Neural progenitor cell (in vitro differentiated cells): ENCODE data around the gene DMAP1. TPM values are rescaled to one million over a fixed set of nuclear protein-coding genes. Genes with fewer than 3 reads are reported as not detected.

Experiments
- DNase-seq: peaks from one replicate; pipeline ENCODE4 v3.0.0-alpha.2; 2016; ENCODE audit warnings: low spot score
- H2AFZ ChIP-seq: fragments of 200-600 bp; sonication (generic); replicated peaks from 2 replicates; pipeline ENCODE4 v1.6.1; 2016; ENCODE audit warnings: antibody characterized with exemption
- H3F3A ChIP-seq: fragments of 200-600 bp; sonication (generic); 2 replicates; pipeline ENCODE4 v1.6.1; 2016; ENCODE audit warnings: antibody characterized with exemption, low read depth
- H3K27ac ChIP-seq: fragments of 200-600 bp; sonication (generic); 2 replicates; pipeline ENCODE4 v1.5.1; 2016; ENCODE audit warnings: mild to moderate bottlenecking
- H3K27me3 ChIP-seq: fragments of 200-600 bp; sonication (generic); 2 replicates; pipeline ENCODE4 v1.6.1; 2016; ENCODE audit warnings: mild to moderate bottlenecking, moderate library complexity
- H3K36me3 ChIP-seq: fragments of 200-600 bp; sonication (generic); 2 replicates; pipeline ENCODE4 v1.5.1; 2016
- H3K4me1 ChIP-seq: fragments of 200-600 bp; sonication (generic); 2 replicates; pipeline ENCODE4 v1.6.1; 2016; ENCODE audit warnings: mixed run types
- H3K4me2 ChIP-seq: fragments of 200-600 bp; sonication (generic); 2 replicates; pipeline ENCODE4 v1.6.1; 2016
- H3K4me3 ChIP-seq: fragments of 200-600 bp; sonication (generic); 2 replicates; pipeline ENCODE4 v1.5.1; 2016
- H3K79me2 ChIP-seq: fragments of 200-600 bp; sonication (generic); 2 replicates; pipeline ENCODE4 v1.6.1; 2016; ENCODE audit warnings: low read depth
- H3K9ac ChIP-seq: fragments of 200-600 bp; sonication (generic); 2 replicates; pipeline ENCODE4 v1.6.1; 2016
- H3K9me3 ChIP-seq: fragments of 200-600 bp; sonication (generic); 2 replicates; pipeline ENCODE4 v1.5.1; 2016; ENCODE audit warnings: low read depth
- H4K20me1 ChIP-seq: fragments of 200-600 bp; sonication (generic); 2 replicates; pipeline ENCODE4 v1.6.1; 2016; ENCODE audit warnings: low read depth
- H3K27ac Mint-ChIP-seq: 3 replicates; pipeline ENCODE4 v1.8.0; 2021; ENCODE audit warnings: mixed read lengths
- H3K27me3 Mint-ChIP-seq: 2 replicates; pipeline ENCODE4 v1.8.0; 2022; ENCODE audit warnings: low read depth, mild to moderate bottlenecking, inconsistent platforms, moderate library complexity, mixed read lengths; ENCODE audit not compliant: insufficient read depth
- H3K36me3 Mint-ChIP-seq: 3 replicates; pipeline ENCODE4 v1.8.0; 2021; ENCODE audit warnings: mixed read lengths
- H3K4me1 Mint-ChIP-seq: 3 replicates; pipeline ENCODE4 v1.8.0; 2021; ENCODE audit warnings: mixed read lengths
- H3K4me3 Mint-ChIP-seq: 3 replicates; pipeline ENCODE4 v1.8.0; 2021; ENCODE audit warnings: mild to moderate bottlenecking, moderate library complexity, mixed read lengths
- H3K9me3 Mint-ChIP-seq: 3 replicates; pipeline ENCODE4 v1.8.0; 2020; ENCODE audit warnings: mixed read lengths
- CTCF ChIP-seq: fragments of 200-600 bp; sonication (generic); IDR thresholded peaks from 2 replicates; pipeline ENCODE4 v1.5.1; 2017; ENCODE audit warnings: antibody characterized with exemption, mild to moderate bottlenecking
- EZH2 ChIP-seq: fragments of 200-600 bp; sonication (generic); IDR thresholded peaks from 2 replicates; pipeline ENCODE4 v1.6.1; 2017; ENCODE audit warnings: antibody characterized with exemption, mild to moderate bottlenecking, moderate library complexity
- EZH2phosphoT487 ChIP-seq: fragments of 200-600 bp; sonication (generic); IDR thresholded peaks from 2 replicates; pipeline ENCODE4 v1.6.1; 2017; ENCODE audit warnings: antibody characterized with exemption
- total RNA-seq: library from RNA; depleted of rRNA; stranded (reverse); fragments of >200 nt; gene quantifications from 2 replicates; pipeline ENCODE4 v1.2.3, GENCODE V29; 2015; ENCODE audit warnings: low replicate concordance

DMAP1 gene
- total RNA-seq, 1 donor from 2014 or later, result 22.3 TPM

- Histone ChIP-seq H4K20me1 (peaks cover 3% of the 10 kb centered on the region), H3K27ac (no peak overlapping the region), H3K4me3 (no peak overlapping the region), H3K4me1 (peaks cover 6% of the 10 kb centered on the region), H3K9ac (no peak overlapping the region), H3K4me2 (no peak overlapping the region), H3K79me2 (no peaks in the 10 kb centered on the region), H3F3A (no peaks in the 10 kb centered on the region), H3K9me3 (no peaks in the 10 kb centered on the region), H2AFZ (no peak overlapping the region), H3K36me3 (no peaks in the 10 kb centered on the region), H3K27me3 (no peaks in the 10 kb centered on the region)
- H3K4me1 Mint-ChIP-seq, result peaks cover 8% of the 10 kb centered on the region
- peaks cover 3% of the 10 kb centered on the region for H3K27me3 Mint-ChIP-seq
- H3K9me3 Mint-ChIP-seq, result no peaks in the 10 kb centered on the region
- no peak overlapping the region for H3K27ac Mint-ChIP-seq
- TF ChIP-seq EZH2 (no peak), EZH2phosphoT487 (no peak), CTCF (no peak)
- DNase-seq, result no peak
- no peak overlapping the region for H3K4me3 Mint-ChIP-seq
- H3K36me3 Mint-ChIP-seq, result peaks cover 32% of the 10 kb centered on the region
Observed at GRCh38 chr1:44233593-44233992, 20.3 kb downstream of the DMAP1 start.

- H3K36me3 ChIP-seq, result no peaks in the 10 kb centered on the region
- H3K4me1 ChIP-seq, result peaks cover 25% of the 10 kb centered on the region
- H3K27ac Mint-ChIP-seq, result no peak overlapping the region
- H3K4me1 Mint-ChIP-seq, result peaks cover 29% of the 10 kb centered on the region
- H3F3A ChIP-seq, result peaks cover 18% of the 10 kb centered on the region
- no peaks in the 10 kb centered on the region for H3K9me3 ChIP-seq
- H3K4me2 ChIP-seq, result no peak overlapping the region
- H3K9ac ChIP-seq, result no peak overlapping the region
- no peak overlapping the region for H3K4me3 ChIP-seq
- no peaks in the 10 kb centered on the region for H3K79me2 ChIP-seq
- no peak overlapping the region for H2AFZ ChIP-seq
- no peaks in the 10 kb centered on the region for H3K27me3 ChIP-seq
- DNase-seq, result no peak
- peaks cover 3% of the 10 kb centered on the region for H3K27me3 Mint-ChIP-seq
- H3K36me3 Mint-ChIP-seq, result peaks cover 19% of the 10 kb centered on the region
- H3K4me3 Mint-ChIP-seq, result no peak overlapping the region
- no peaks in the 10 kb centered on the region for H3K9me3 Mint-ChIP-seq
- no peak for TF ChIP-seq EZH2phosphoT487
- TF ChIP-seq EZH2, result no peak
- TF ChIP-seq CTCF, result no peak
- H4K20me1 ChIP-seq, result peaks cover 19% of the 10 kb centered on the region
- no peak overlapping the region for H3K27ac ChIP-seq
Observed at GRCh38 chr1:44235808-44236207, 22.5 kb downstream of the DMAP1 start.

- Histone ChIP-seq H3K36me3 (no peaks in the 10 kb centered on the region), H3K27ac (no peak overlapping the region), H3K9ac (no peak overlapping the region), H2AFZ (no peak overlapping the region), H4K20me1 (peaks cover 22% of the 10 kb centered on the region), H3K4me2 (no peak overlapping the region), H3F3A (peaks cover 18% of the 10 kb centered on the region), H3K4me3 (no peak overlapping the region), H3K4me1 (peaks cover 25% of the 10 kb centered on the region), H3K79me2 (no peaks in the 10 kb centered on the region), H3K27me3 (no peaks in the 10 kb centered on the region), H3K9me3 (no peaks in the 10 kb centered on the region)
- Mint-ChIP-seq H3K4me3 (no peak overlapping the region), H3K27me3 (peaks cover 2% of the 10 kb centered on the region), H3K9me3 (no peaks in the 10 kb centered on the region), H3K36me3 (peaks cover 16% of the 10 kb centered on the region), H3K4me1 (peaks cover 38% of the 10 kb centered on the region), H3K27ac (no peak overlapping the region)
- TF ChIP-seq EZH2phosphoT487, result no peak
- TF ChIP-seq CTCF, result no peak
- no peak for TF ChIP-seq EZH2
- no peak for DNase-seq
Observed at GRCh38 chr1:44236490-44237272, 23.4 kb downstream of the DMAP1 start.
